Neural progenitor cell (in vitro differentiated cells): ENCODE data around the gene ADORA1. TPM values are rescaled to one million over a fixed set of nuclear protein-coding genes. Genes with fewer than 3 reads are reported as not detected.

Source experiments
- DNase-seq: peaks from one replicate; pipeline ENCODE4 v3.0.0-alpha.2; 2016; ENCODE audit warnings: low spot score
- H2AFZ ChIP-seq: fragments of 200-600 bp; sonication (generic); replicated peaks from 2 replicates; pipeline ENCODE4 v1.6.1; 2016; ENCODE audit warnings: antibody characterized with exemption
- H3F3A ChIP-seq: fragments of 200-600 bp; sonication (generic); 2 replicates; pipeline ENCODE4 v1.6.1; 2016; ENCODE audit warnings: antibody characterized with exemption, low read depth
- H3K27ac ChIP-seq: fragments of 200-600 bp; sonication (generic); 2 replicates; pipeline ENCODE4 v1.5.1; 2016; ENCODE audit warnings: mild to moderate bottlenecking
- H3K27me3 ChIP-seq: fragments of 200-600 bp; sonication (generic); 2 replicates; pipeline ENCODE4 v1.6.1; 2016; ENCODE audit warnings: mild to moderate bottlenecking, moderate library complexity
- H3K36me3 ChIP-seq: fragments of 200-600 bp; sonication (generic); 2 replicates; pipeline ENCODE4 v1.5.1; 2016
- H3K4me1 ChIP-seq: fragments of 200-600 bp; sonication (generic); 2 replicates; pipeline ENCODE4 v1.6.1; 2016; ENCODE audit warnings: mixed run types
- H3K4me2 ChIP-seq: fragments of 200-600 bp; sonication (generic); 2 replicates; pipeline ENCODE4 v1.6.1; 2016
- H3K4me3 ChIP-seq: fragments of 200-600 bp; sonication (generic); 2 replicates; pipeline ENCODE4 v1.5.1; 2016
- H3K79me2 ChIP-seq: fragments of 200-600 bp; sonication (generic); 2 replicates; pipeline ENCODE4 v1.6.1; 2016; ENCODE audit warnings: low read depth
- H3K9ac ChIP-seq: fragments of 200-600 bp; sonication (generic); 2 replicates; pipeline ENCODE4 v1.6.1; 2016
- H3K9me3 ChIP-seq: fragments of 200-600 bp; sonication (generic); 2 replicates; pipeline ENCODE4 v1.5.1; 2016; ENCODE audit warnings: low read depth
- H4K20me1 ChIP-seq: fragments of 200-600 bp; sonication (generic); 2 replicates; pipeline ENCODE4 v1.6.1; 2016; ENCODE audit warnings: low read depth
- H3K27ac Mint-ChIP-seq: 3 replicates; pipeline ENCODE4 v1.8.0; 2021; ENCODE audit warnings: mixed read lengths
- H3K27me3 Mint-ChIP-seq: 2 replicates; pipeline ENCODE4 v1.8.0; 2022; ENCODE audit warnings: low read depth, mild to moderate bottlenecking, inconsistent platforms, moderate library complexity, mixed read lengths; ENCODE audit not compliant: insufficient read depth
- H3K36me3 Mint-ChIP-seq: 3 replicates; pipeline ENCODE4 v1.8.0; 2021; ENCODE audit warnings: mixed read lengths
- H3K4me1 Mint-ChIP-seq: 3 replicates; pipeline ENCODE4 v1.8.0; 2021; ENCODE audit warnings: mixed read lengths
- H3K4me3 Mint-ChIP-seq: 3 replicates; pipeline ENCODE4 v1.8.0; 2021; ENCODE audit warnings: mild to moderate bottlenecking, moderate library complexity, mixed read lengths
- H3K9me3 Mint-ChIP-seq: 3 replicates; pipeline ENCODE4 v1.8.0; 2020; ENCODE audit warnings: mixed read lengths
- CTCF ChIP-seq: fragments of 200-600 bp; sonication (generic); IDR thresholded peaks from 2 replicates; pipeline ENCODE4 v1.5.1; 2017; ENCODE audit warnings: antibody characterized with exemption, mild to moderate bottlenecking
- EZH2 ChIP-seq: fragments of 200-600 bp; sonication (generic); IDR thresholded peaks from 2 replicates; pipeline ENCODE4 v1.6.1; 2017; ENCODE audit warnings: antibody characterized with exemption, mild to moderate bottlenecking, moderate library complexity
- EZH2phosphoT487 ChIP-seq: fragments of 200-600 bp; sonication (generic); IDR thresholded peaks from 2 replicates; pipeline ENCODE4 v1.6.1; 2017; ENCODE audit warnings: antibody characterized with exemption
- total RNA-seq: library from RNA; depleted of rRNA; stranded (reverse); fragments of >200 nt; gene quantifications from 2 replicates; pipeline ENCODE4 v1.2.3, GENCODE V29; 2015; ENCODE audit warnings: low replicate concordance

Gene ADORA1
- total RNA-seq, 1 donor from 2014 or later, result 1.1 TPM

GRCh38 chr1:203114202-203114601 is 13.3 kb upstream of the ADORA1 start:
- H3K9me3 Mint-ChIP-seq, result no peaks in the 10 kb centered on the region
- H3K4me3 Mint-ChIP-seq, result no peak overlapping the region
- peaks cover 64% of the 10 kb centered on the region for H3K27me3 ChIP-seq
- H3K4me2 ChIP-seq, result no peak overlapping the region
- no peaks in the 10 kb centered on the region for H3F3A ChIP-seq
- no peak overlapping the region for H3K4me3 ChIP-seq
- H3K4me1 Mint-ChIP-seq, result no peaks in the 10 kb centered on the region
- H3K4me1 ChIP-seq, result no peaks in the 10 kb centered on the region
- H3K27ac ChIP-seq, result no peak overlapping the region
- H3K27ac Mint-ChIP-seq, result no peak overlapping the region
- H3K79me2 ChIP-seq, result no peaks in the 10 kb centered on the region
- H3K9ac ChIP-seq, result no peak overlapping the region
- no peak overlapping the region for H2AFZ ChIP-seq
- no peaks in the 10 kb centered on the region for H3K36me3 Mint-ChIP-seq
- H3K27me3 Mint-ChIP-seq, result peaks cover 14% of the 10 kb centered on the region
- no peaks in the 10 kb centered on the region for H3K36me3 ChIP-seq
- TF ChIP-seq EZH2 (no peak), EZH2phosphoT487 (no peak), CTCF (no peak)
- no peaks in the 10 kb centered on the region for H4K20me1 ChIP-seq
- no peaks in the 10 kb centered on the region for H3K9me3 ChIP-seq
- no peak for DNase-seq

GRCh38 chr1:203116091-203116820 is 11.3 kb upstream of the ADORA1 start:
- peaks cover 12% of the 10 kb centered on the region for H3K27me3 Mint-ChIP-seq
- H2AFZ ChIP-seq, result no peak overlapping the region
- no peaks in the 10 kb centered on the region for H3K79me2 ChIP-seq
- no peaks in the 10 kb centered on the region for H3K4me1 ChIP-seq
- TF ChIP-seq EZH2 (no peak), EZH2phosphoT487 (no peak), CTCF (no peak)
- no peak overlapping the region for H3K4me2 ChIP-seq
- H3K36me3 ChIP-seq, result no peaks in the 10 kb centered on the region
- no peaks in the 10 kb centered on the region for H3K9me3 ChIP-seq
- H3K36me3 Mint-ChIP-seq, result no peaks in the 10 kb centered on the region
- no peak overlapping the region for H3K27ac ChIP-seq
- peaks cover 48% of the 10 kb centered on the region for H3K27me3 ChIP-seq
- DNase-seq, result no peak
- H3F3A ChIP-seq, result no peaks in the 10 kb centered on the region
- H3K27ac Mint-ChIP-seq, result no peak overlapping the region
- no peak overlapping the region for H3K4me3 Mint-ChIP-seq
- no peak overlapping the region for H3K9ac ChIP-seq
- no peaks in the 10 kb centered on the region for H3K9me3 Mint-ChIP-seq
- H3K4me1 Mint-ChIP-seq, result no peaks in the 10 kb centered on the region
- H3K4me3 ChIP-seq, result no peak overlapping the region
- no peaks in the 10 kb centered on the region for H4K20me1 ChIP-seq

- Histone ChIP-seq H3K4me1 (no peaks in the 10 kb centered on the region), H3K4me2 (peak overlapping the region; percentile 54), H3F3A (no peaks in the 10 kb centered on the region), H3K36me3 (no peaks in the 10 kb centered on the region), H2AFZ (peak overlapping the region; percentile 91), H4K20me1 (no peaks in the 10 kb centered on the region), H3K27me3 (peaks cover 48% of the 10 kb centered on the region), H3K9ac (no peak overlapping the region), H3K9me3 (no peaks in the 10 kb centered on the region), H3K27ac (no peak overlapping the region), H3K4me3 (no peak overlapping the region), H3K79me2 (no peaks in the 10 kb centered on the region)
- Mint-ChIP-seq H3K27ac (no peak overlapping the region), H3K4me1 (peaks cover 4% of the 10 kb centered on the region), H3K36me3 (no peaks in the 10 kb centered on the region), H3K27me3 (peaks cover 12% of the 10 kb centered on the region), H3K9me3 (no peaks in the 10 kb centered on the region), H3K4me3 (no peak overlapping the region)
- TF ChIP-seq CTCF, result peak; percentile 90
- TF ChIP-seq EZH2phosphoT487, result no peak
- peak; percentile 47 for TF ChIP-seq EZH2
- peak; percentile 93 for DNase-seq
Observed at GRCh38 chr1:203117611-203118575, 9.6 kb upstream of the ADORA1 start.
